GM21367 (cell line): ENCODE results near the gene MTA2.
"Not testable (repeated sequence)": the region's sequence is repeated elsewhere in the genome, so short reads cannot be mapped to it uniquely, and the experiment has no call there.

Source experiments
- ATAC-seq: cut with Tn5 transposase; IDR thresholded peaks from one replicate; pipeline ENCODE4 v1.9.1; 2021; ENCODE audit not compliant: unreplicated experiment

MTA2 gene

DNA sequence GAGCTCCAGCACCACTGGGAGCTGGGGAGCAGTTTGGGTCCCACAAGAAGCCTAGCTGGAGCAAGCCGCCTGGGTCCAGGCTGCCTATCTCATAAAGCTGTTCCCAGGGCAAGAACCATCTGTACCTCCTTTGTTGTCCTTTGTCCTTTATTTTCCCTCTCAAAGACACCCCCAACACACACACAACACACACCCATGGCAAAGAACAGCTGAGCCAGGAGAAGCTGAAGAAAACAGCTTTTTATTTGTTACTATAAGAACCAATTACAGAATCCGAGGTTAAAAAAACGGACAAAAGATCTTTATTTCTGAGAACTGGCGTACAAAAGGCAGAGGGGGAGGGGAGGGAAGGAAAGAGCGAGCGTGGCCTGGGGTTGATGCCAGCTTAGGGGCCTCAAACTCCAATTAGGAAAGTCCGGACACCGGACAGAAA lies 8.7 kb downstream of the MTA2 start:
- ATAC-seq = no peak

DNA sequence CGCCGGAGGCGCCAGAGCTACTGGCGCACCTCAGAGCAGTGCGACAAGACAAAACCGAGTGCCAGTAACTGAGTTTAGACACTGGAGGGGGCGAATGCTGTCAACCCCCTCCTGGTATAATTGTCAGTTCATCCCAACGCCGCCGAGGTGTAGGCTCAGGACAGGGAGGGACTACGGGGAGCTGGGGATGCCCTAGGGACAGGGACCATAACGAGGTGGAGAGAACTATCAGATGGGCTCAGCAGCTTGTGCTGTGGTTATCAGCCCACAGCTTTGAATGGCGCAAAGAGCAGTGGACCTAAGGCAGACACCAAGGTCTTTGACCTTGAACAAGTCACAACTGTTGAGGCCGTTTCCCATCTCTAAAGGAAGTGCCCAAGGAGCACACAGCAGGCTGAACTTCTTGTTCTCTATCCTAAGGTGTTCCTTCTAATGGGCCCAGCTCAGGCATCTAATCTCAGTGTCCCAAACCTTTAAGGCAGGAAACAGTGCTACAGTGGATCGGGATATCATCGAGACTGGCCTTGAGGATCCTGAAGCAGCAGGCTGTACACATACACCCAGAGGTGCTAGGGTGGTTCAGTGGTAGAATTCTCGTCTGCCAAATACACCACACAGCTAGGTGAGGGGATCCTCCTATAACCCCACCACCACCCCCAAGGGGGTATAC lies 9.4 kb downstream of the MTA2 start:
- ATAC-seq = no peak

DNA sequence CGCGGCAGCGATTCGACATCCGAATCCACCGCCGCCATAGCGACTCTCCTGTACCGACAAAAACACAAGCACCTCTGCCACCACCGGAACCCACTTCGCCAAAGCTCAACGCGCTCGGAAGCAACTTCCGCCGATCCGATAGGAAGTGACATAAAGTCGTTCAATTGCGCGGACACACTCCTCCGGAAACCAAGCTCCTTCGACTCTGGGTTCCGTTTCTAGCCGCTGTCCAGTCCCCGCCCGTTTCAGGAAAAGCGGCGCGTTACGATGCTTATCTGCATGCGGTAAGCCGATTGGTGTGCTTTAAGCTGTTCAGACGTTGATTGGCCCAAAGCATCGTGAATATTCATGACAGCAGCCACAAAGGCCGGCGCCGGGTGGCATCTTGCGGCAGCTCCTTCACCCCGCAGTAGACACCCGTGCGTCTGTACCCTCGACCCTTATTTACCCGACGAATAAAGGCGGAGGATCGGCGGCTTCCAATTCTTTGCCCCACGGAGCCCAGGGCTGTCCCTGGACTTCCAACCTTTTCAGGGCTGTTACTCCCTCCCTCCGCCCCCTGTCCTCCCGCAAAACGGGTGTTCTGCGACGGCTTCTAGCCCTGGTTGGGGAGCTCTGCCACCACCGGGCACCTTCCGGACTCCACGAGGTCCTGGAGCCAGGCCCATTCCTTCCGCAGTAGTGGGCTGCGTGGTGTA lies 10.1 kb downstream of the MTA2 start, which contains the start of gene TUT1:
TSS of gene TUT1 (minus strand) at position 76 of the 698 bp plus-strand sequence. CDS start at position 38, 38 bp downstream.
- peak; percentile 79 for ATAC-seq

GRCh38 chr11:62588966-62589637 lies 12.6 kb downstream of the MTA2 start:
- ATAC-seq = no peak

DNA sequence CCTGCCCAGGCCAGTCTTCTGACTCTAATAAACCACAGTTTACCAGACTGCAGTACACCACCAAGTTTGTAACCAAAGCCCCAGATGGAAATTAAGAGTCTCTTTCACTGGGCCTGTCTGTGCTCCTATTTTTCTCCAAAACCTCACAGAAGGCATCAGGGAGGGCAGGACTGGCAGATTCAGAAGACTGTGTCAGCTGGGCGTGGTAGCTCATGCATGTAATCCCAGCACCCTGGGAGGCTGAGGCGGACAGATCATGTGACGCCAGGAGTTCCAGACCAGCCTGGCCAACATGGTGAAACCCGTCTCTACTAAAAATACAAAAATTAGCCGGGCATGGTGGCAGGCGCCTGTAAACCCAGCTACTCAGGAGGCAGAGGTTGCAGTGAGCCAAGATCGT lies 16.3 kb downstream of the MTA2 start:
- ATAC-seq = not testable (repeated sequence)

DNA sequence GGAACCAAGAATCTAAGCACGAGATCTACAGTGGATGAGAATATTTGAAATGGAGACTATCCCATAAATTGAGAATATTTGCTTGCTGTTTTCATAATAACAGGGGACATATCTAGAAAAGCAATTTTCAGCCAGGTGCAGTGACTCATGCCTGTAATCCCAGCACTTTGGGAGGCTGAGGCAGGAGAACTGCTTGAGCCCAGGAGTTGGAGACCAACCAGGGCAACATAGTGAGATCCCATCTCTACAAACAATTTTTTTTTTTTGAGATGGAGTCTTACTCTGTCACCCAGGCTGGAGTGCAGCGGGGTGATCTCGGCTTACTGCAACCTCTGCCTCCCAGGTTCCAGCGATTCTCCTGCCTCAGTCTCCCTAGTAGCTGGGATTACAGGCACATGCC lies 19.9 kb downstream of the MTA2 start:
- not testable (repeated sequence) for ATAC-seq

GRCh38 chr11:62580959-62581715 lies 20.5 kb downstream of the MTA2 start:
- ATAC-seq = no peak

- no peak for ATAC-seq
Observed at GRCh38 chr11:62579252-62579651, 22.4 kb downstream of the MTA2 start.

DNA sequence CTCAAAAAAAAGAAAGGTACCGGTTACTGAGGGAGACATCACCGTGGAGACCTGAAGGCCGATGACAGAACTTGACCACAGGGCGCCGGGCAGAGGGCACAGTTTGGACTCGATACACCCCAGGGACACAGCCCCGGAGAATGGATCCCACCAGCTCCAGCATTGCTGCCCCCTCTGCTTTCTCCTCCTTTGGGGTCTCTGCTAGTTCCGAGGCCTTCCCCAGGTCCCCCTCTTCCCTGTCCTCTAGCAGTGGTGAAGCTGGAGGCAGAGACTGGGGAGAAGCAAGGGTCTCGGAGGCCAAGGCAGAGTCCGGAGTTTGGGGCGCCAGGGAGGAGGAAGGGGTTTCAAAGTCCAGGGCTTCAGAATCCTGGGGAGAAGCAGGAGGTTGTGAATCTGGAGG lies 23.1 kb downstream of the MTA2 start:
- no peak for ATAC-seq

GRCh38 chr11:62577046-62577714 lies 24.5 kb downstream of the MTA2 start:
- no peak for ATAC-seq

DNA sequence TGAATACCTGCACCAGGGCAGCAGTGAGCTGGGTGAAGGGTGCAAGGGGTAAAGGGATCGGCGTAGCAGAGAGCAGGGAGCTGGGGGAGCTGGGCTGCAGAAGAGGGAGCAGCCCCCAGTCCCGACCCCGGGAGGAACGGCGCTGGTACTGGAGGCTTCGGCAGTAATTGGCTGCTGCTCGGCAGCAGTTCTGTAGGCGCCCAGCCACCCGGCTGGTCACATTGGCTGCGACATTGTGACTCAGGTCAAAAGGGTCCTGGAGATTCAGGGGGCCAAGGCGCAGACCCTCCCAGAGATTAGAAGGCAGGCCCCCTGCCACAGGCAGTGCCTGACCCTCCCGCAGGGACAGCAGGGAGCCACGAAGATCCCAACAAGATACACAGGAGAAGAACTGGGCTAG lies 25.8 kb downstream of the MTA2 start:
- ATAC-seq = no peak

DNA sequence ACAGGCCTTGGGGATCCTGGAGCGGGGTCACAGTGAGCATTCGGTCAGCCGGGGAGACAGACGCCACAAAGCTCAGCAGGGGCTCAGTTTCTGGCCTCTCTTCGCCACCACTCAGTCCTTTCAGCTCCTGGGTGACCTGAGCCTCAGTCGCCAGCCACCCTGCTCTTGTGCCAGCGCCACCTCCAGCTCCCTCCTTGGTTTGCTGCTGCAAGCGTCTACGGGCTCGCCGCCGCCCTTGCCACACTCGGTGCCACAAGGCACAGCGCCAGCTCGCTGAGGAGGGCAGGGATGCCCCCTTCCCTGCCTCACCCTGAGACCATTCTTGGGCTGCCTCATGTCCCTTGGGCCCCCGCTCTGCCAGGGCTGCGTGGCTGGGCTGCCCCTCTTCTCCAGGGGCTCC lies 26.5 kb downstream of the MTA2 start:
- ATAC-seq = no peak

DNA sequence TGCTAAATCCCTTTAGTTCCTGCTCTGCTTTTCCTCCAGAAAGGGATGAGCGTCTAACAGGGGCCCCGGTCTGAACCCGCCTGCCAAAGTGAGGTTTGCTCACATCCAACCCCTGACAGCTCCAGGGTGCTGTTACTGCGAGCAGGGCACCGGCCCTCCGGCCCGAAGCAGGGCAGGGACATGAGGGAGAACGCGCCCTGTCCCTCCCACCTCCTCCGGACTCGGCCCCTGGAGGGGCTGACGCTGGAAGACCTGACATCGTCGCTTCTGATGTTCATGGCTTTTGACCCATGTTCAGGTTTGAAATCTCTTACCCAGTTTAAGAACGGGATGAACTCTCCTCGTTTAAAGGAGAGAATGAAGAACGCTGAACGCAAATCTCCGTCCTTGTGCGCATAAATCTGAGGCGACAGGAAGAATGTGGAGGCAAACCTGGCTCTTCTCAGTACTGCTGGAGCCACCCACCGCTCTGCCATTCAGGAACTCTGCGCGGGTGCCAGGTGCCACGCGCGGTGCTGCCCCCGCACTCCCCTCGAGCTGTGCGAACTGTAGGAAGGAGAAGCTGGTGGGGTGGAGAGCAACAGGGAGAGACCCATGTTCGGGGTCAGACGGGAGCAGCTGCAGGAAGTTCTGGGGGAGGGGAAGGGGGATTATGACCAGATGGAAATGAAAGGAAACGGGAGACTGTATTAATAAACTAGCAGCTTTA lies 27.1 kb downstream of the MTA2 start:
- no peak for ATAC-seq

DNA sequence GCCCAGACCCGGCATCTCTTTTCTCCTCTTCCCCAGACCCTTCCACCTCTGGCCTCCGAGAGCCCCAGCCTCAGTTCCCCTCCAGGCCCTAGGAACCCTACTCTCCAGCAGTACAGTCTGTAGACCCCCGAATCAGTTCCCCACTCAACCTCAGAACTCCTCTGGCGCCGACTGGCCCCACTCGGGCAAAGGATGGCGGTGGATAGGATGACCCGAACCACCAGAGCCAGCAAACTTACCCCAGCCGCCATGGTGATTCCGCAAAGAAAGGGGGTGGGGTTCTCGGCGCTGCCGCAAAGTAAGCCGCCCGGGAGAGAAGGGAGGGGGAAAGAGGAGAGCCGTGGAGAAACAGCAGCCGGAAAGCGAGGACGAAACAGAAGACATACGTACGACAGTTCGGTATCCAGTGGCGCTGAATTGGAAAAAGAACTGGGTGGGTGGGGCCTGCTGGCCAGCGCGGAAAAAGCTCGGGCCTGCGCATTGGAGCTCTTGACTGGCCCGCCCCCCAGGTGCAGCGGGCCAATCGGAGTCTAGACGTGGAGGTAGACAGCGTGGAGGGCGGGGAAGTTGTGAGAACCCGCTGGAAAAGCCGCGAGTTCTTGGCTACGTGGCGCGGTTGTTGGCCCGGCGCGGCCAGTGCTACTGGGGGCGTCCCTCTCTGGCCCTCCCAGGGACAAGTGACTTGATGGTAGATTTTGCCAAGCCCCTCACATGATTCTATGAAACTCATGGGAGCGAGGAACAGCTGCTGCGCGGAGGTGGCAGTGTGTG lies 27.9 kb downstream of the MTA2 start, which contains the start of gene EEF1G:
TSS of gene EEF1G (minus strand) at position 300 of the 771 bp plus-strand sequence. CDS start at position 251, 49 bp downstream.
- peak; percentile 67 for ATAC-seq

- ATAC-seq = no peak
Observed at GRCh38 chr11:62573006-62573591, 28.6 kb downstream of the MTA2 start.

DNA sequence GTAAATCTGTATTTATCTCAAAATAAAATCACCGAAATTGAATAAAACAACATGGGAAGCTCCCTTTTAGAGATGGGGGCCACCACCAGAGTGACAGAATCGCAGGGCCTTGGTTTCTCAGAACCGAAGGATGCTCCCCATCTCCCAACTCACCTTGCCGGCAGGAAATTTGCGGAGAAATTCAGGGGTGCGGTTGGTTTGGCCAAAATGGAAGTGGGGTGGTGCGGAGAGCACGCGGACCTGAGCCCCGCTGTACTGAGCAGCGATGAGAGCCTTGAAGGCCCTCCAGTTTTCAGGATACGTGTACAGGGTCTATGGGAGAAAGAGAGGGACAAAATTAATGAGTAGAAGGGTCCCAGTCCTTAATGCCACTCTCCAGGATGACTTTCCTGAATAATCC lies 29.2 kb downstream of the MTA2 start:
- no peak for ATAC-seq

GRCh38 chr11:62571493-62571892 lies 30.2 kb downstream of the MTA2 start:
- ATAC-seq = not testable (repeated sequence)

GRCh38 chr11:62570903-62571302 lies 30.8 kb downstream of the MTA2 start:
- not testable (repeated sequence) for ATAC-seq

- ATAC-seq = no peak
Observed at GRCh38 chr11:62569611-62570010, 32.1 kb downstream of the MTA2 start.
